ENCODE measurements around the gene MACO1. TPM values are rescaled to one million over a fixed set of nuclear protein-coding genes. Genes with fewer than 3 reads are reported as not detected.

Gene MACO1
- total and polyA plus RNA-seq, 2 of the 13 experiments (the other 11 are each of a cell fraction or from before 2014, with no cell fraction given): 9.7 to 17.0 TPM

DNA sequence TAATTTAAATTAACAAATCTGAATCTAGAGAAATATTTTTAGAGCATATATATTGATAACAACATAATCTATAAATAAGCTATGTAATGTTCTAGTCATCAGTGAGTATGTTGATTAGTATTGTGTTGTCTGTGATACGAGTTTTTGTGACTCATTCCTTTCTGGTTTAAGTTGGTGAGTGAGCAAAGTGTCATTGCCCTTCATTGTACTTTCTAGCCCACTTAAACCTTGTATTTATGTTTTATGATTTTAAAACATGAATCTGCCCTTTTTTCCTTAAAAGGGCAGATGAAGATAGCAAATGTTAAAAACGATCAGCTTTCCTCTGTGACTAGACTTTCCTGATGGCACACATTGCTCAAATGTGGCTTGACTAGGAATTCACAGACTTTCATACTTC is 38.5 kb downstream of the MACO1 start:
- no peak overlapping the region for H2AFZ ChIP-seq (ENCODE audit: low read length)
- ChIA-PET CTCF (ENCODE audit: low intra/inter-chr PET ratio, low total read pairs) (no interaction called here), POLR2A (no interaction called here)
- FAIRE-seq (no peak), DNase-seq (ENCODE audit: low spot score) (no peak), ATAC-seq (no peak)
- H3K27ac ChIP-seq (ENCODE audit: extremely low read length, insufficient read depth, low read length): no peak overlapping the region
- H3K4me2 ChIP-seq (ENCODE audit: low read depth, low read length): no peak overlapping the region
- in situ Hi-C loops (cut with HindIII; ENCODE audit: extremely low pct_ligation_motif_present, low pct_unique_long_range_greater_than_20kb): no loop called here
- intact Hi-C loops (cut with micrococcal nuclease; ENCODE audit: unreplicated experiment): no loop called here
- no peaks in the 10 kb centered on the region for H3K9me3 ChIP-seq (ENCODE audit: low read length)
- H4K20me1 ChIP-seq (ENCODE audit: insufficient read depth, low read length): 0 out of 2 replicates have a peak, but pooled peaks cover 2% of the 10 kb centered on the region
- BruUV-seq (replicated peaks): no TSS peak
- H3K79me2 ChIP-seq (ENCODE audit: insufficient read depth, low read length): peaks cover 2% of the 10 kb centered on the region
- H3K9ac ChIP-seq (ENCODE audit: insufficient read depth, low read depth, low read length): no peak overlapping the region
- TF ChIP-seq RXRA (CRISPR knock-in tag; IDR thresholded peaks at IDR 0.05): no peak
- TF ChIP-seq ZFP62 (CRISPR knock-in tag; IDR thresholded peaks at IDR 0.05): no peak
- no peak for TF ChIP-seq ZSCAN30 (CRISPR knock-in tag; IDR thresholded peaks at IDR 0.05)
- TF ChIP-seq NFE2L1 (CRISPR knock-in tag; IDR thresholded peaks at IDR 0.05; ENCODE audit: borderline replicate concordance): no peak
- TF ChIP-seq, protein P1, sequence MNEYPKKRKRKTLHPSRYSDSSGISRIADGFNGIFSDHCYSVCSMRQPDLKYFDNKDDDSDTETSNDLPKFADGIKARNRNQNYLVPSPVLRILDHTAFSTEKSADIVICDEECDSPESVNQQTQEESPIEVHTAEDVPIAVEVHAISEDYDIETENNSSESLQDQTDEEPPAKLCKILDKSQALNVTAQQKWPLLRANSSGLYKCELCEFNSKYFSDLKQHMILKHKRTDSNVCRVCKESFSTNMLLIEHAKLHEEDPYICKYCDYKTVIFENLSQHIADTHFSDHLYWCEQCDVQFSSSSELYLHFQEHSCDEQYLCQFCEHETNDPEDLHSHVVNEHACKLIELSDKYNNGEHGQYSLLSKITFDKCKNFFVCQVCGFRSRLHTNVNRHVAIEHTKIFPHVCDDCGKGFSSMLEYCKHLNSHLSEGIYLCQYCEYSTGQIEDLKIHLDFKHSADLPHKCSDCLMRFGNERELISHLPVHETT (CRISPR knock-in tag; conservative IDR thresholded peaks at IDR 0.05): no peak
- no peak overlapping the region for H3K4me3 ChIP-seq (replicated peaks in 1 of 3; ENCODE audit: insufficient read depth in 1 of 3, low read depth in 2 of 3, low read length in 3 of 3)
- H3K27me3 ChIP-seq (ENCODE audit: control insufficient read depth in 1 of 2, insufficient read depth in 2 of 2, low read length in 2 of 2): no peaks in the 10 kb centered on the region
- no peaks in the 10 kb centered on the region for H3K4me1 ChIP-seq (ENCODE audit: insufficient read depth, low read length)
- 95% methylated on average over 2 of the region's 2 CpGs for WGBS (ENCODE audit: low lambda C conversion rate)
- 0 out of 5 replicates have a peak, but pooled peaks cover 1 to 10% of the 10 kb centered on the region in 2 experiments for H3K36me3 ChIP-seq (replicated peaks in 1 of 2; ENCODE audit: control insufficient read depth in 1 of 2, insufficient read depth in 2 of 2, low read length in 2 of 2)

DNA sequence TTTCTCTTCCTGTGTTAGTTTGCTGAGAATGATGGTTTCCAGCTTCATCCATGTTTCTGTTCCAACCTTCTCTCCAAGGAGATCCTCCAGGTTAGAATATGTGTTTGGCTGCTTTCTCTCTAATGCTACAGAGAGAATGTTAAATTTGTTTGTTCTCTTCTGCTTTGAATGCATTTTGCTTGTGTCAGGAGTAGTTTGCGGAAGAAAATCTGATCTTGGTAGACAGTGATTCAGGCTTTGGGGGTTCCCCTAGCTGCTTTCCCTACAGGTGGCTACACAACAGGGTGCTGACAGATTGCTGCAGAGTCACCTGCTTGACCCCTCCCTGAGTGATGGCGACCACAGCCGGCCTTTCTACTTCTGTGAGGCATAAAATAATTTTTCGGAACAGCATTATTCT is 41.8 kb downstream of the MACO1 start:
- Histone ChIP-seq H3K36me3 (replicated peaks in 1 of 2; ENCODE audit: control insufficient read depth in 1 of 2, insufficient read depth in 2 of 2, low read length in 2 of 2) (0 out of 5 replicates have a peak, but pooled peaks cover 1 to 4% of the 10 kb centered on the region in 2 experiments), H2AFZ (ENCODE audit: low read length) (no peak overlapping the region), H3K27ac (ENCODE audit: extremely low read length, insufficient read depth, low read length) (no peak overlapping the region), H3K9ac (ENCODE audit: insufficient read depth, low read depth, low read length) (no peak overlapping the region), H3K9me3 (ENCODE audit: low read length) (no peaks in the 10 kb centered on the region), H4K20me1 (ENCODE audit: insufficient read depth, low read length) (0 out of 2 replicates have a peak, but pooled peaks cover 2% of the 10 kb centered on the region), H3K4me3 (replicated peaks in 1 of 3; ENCODE audit: insufficient read depth in 1 of 3, low read depth in 2 of 3, low read length in 3 of 3) (no peak overlapping the region), H3K4me2 (ENCODE audit: low read depth, low read length) (no peak overlapping the region), H3K4me1 (ENCODE audit: insufficient read depth, low read length) (peaks cover 2% of the 10 kb centered on the region; the same call in 1 of the 2 replicates), H3K79me2 (ENCODE audit: insufficient read depth, low read length) (peaks cover 2% of the 10 kb centered on the region), H3K27me3 (ENCODE audit: control insufficient read depth in 1 of 2, insufficient read depth in 2 of 2, low read length in 2 of 2) (no peaks in the 10 kb centered on the region)
- in situ Hi-C loops (cut with HindIII; ENCODE audit: extremely low pct_ligation_motif_present, low pct_unique_long_range_greater_than_20kb): no loop called here
- BruUV-seq (replicated peaks): no TSS peak
- 96% methylated on average over 4 of the region's 4 CpGs for WGBS (ENCODE audit: low lambda C conversion rate)
- DNase-seq (ENCODE audit: low spot score): no peak
- intact Hi-C loops (cut with micrococcal nuclease; ENCODE audit: unreplicated experiment): no loop called here
- ChIA-PET CTCF (ENCODE audit: low intra/inter-chr PET ratio, low total read pairs) (no interaction called here), POLR2A (no interaction called here)
- no peak for ATAC-seq
- FAIRE-seq: no peak
- TF ChIP-seq, protein P2, sequence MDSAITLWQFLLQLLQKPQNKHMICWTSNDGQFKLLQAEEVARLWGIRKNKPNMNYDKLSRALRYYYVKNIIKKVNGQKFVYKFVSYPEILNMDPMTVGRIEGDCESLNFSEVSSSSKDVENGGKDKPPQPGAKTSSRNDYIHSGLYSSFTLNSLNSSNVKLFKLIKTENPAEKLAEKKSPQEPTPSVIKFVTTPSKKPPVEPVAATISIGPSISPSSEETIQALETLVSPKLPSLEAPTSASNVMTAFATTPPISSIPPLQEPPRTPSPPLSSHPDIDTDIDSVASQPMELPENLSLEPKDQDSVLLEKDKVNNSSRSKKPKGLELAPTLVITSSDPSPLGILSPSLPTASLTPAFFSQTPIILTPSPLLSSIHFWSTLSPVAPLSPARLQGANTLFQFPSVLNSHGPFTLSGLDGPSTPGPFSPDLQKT (CRISPR knock-in tag; IDR thresholded peaks at IDR 0.05; ENCODE audit: borderline replicate concordance): no peak
- TF ChIP-seq ZSCAN31 (CRISPR knock-in tag; IDR thresholded peaks at IDR 0.05; ENCODE audit: low read depth): no peak
- no peak for TF ChIP-seq ZNF557 (CRISPR knock-in tag; IDR thresholded peaks at IDR 0.05)
- TF ChIP-seq SRSF1 (optimal IDR thresholded peaks at IDR 0.05; ENCODE audit: low read depth, low read length): no peak
- no peak for TF ChIP-seq CBX2 (IDR thresholded peaks at IDR 0.05; ENCODE audit: low read depth, low read length)
- no peak for TF ChIP-seq CBX2 (CRISPR knock-in tag; IDR thresholded peaks at IDR 0.05; ENCODE audit: low read depth)
- no peak for TF ChIP-seq ZBTB21 (CRISPR knock-in tag; IDR thresholded peaks at IDR 0.05)
- TF ChIP-seq SMAD9 (CRISPR knock-in tag; IDR thresholded peaks at IDR 0.05): no peak

All from HepG2 (cell line).